Loucy (cell line): Measurements from ENCODE around the gene ME3.

Experiments used
- H2AFZ ChIP-seq: fragments of 200-600 bp; sonication (generic); 2 replicates; pipeline ENCODE4 v1.6.0; 2016; ENCODE audit warnings: antibody characterized with exemption, mild to moderate bottlenecking, low read length, moderate library complexity
- H3F3A ChIP-seq: fragments of 200-600 bp; 2 replicates; pipeline ENCODE4 v1.6.0; 2016; ENCODE audit warnings: antibody characterized with exemption, low read depth, mild to moderate bottlenecking
- H3K27me3 ChIP-seq: fragments of 200-600 bp; sonication (generic); 2 replicates; pipeline ENCODE4 v1.6.1; 2014; ENCODE audit warnings: low read length, mild to moderate bottlenecking; ENCODE audit not compliant: insufficient read depth, poor library complexity, severe bottlenecking
- H3K36me3 ChIP-seq: fragments of 200-600 bp; sonication (generic); 2 replicates; pipeline ENCODE4 v1.6.1; 2016; ENCODE audit warnings: low read length; ENCODE audit not compliant: insufficient read depth
- H3K4me1 ChIP-seq: fragments of 200-600 bp; sonication (generic); 2 replicates; pipeline ENCODE4 v1.5.1; 2014; ENCODE audit warnings: low read length, mild to moderate bottlenecking; ENCODE audit not compliant: insufficient read depth, poor library complexity, severe bottlenecking
- H3K4me2 ChIP-seq: fragments of 200-600 bp; sonication (generic); 2 replicates; pipeline ENCODE4 v1.6.0; 2014; ENCODE audit warnings: antibody characterized with exemption, low read length, low read depth, mild to moderate bottlenecking; ENCODE audit not compliant: poor library complexity, severe bottlenecking
- H3K4me3 ChIP-seq: fragments of 200-600 bp; sonication (generic); 2 replicates; pipeline ENCODE4 v1.5.1; 2014; ENCODE audit warnings: low read length, mild to moderate bottlenecking, mixed read lengths; ENCODE audit not compliant: poor library complexity, severe bottlenecking
- H3K79me2 ChIP-seq: fragments of 200-600 bp; sonication (generic); 2 replicates; pipeline ENCODE4 v1.6.1; 2014; ENCODE audit warnings: low read length; ENCODE audit not compliant: insufficient read depth
- H3K9ac ChIP-seq: fragments of 200-600 bp; sonication (generic); 2 replicates; pipeline ENCODE4 v1.6.0; 2014; ENCODE audit warnings: mild to moderate bottlenecking, low read depth, low read length, moderate library complexity; ENCODE audit not compliant: poor library complexity, severe bottlenecking
- H3K9me2 ChIP-seq: fragments of 200-600 bp; sonication (generic); replicated peaks from 2 replicates; pipeline ENCODE4 v1.6.1; 2016; ENCODE audit warnings: low read depth, low read length, mixed read lengths
- H3K9me3 ChIP-seq: fragments of 200-600 bp; sonication (generic); 2 replicates; pipeline ENCODE4 v1.6.1; 2014; ENCODE audit warnings: mild to moderate bottlenecking, antibody characterized with exemption, low read length, low read depth; ENCODE audit not compliant: insufficient read depth
- H4K20me1 ChIP-seq: fragments of 200-600 bp; sonication (generic); 2 replicates; pipeline ENCODE4 v1.6.0; 2014; ENCODE audit warnings: antibody characterized with exemption, low read length, mild to moderate bottlenecking; ENCODE audit not compliant: insufficient read depth, poor library complexity, severe bottlenecking
- CTCF ChIP-seq: fragments of 200-600 bp; sonication (generic); conservative IDR thresholded peaks from 2 replicates; pipeline ENCODE4 v1.5.1; 2014; ENCODE audit warnings: mild to moderate bottlenecking, antibody characterized with exemption, low read length
- EZH2phosphoT487 ChIP-seq: fragments of 200-600 bp; IDR thresholded peaks from 2 replicates; pipeline ENCODE4 v1.6.1; 2018; ENCODE audit warnings: antibody characterized with exemption, mild to moderate bottlenecking, moderate library complexity, borderline replicate concordance

ME3 gene

DNA sequence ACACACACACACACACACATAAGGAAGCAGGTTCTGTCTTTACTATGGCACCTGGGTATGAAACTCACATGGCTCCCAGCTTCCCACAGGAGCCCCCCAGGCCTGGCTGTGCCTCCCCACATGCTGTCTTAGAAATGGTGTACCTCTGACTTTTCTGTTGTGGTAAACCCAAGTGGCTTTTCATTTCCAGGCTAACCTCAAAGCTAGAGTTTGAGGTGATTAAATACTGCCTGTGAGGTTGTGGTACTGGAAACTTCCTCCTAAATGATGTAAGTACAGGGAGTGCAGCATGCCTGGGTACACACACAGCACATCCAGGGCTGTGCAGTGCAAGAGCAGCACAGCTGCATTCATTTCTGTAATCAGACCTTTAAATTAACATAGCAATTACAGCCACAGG, 34.4 kb downstream of the ME3 start:
- peaks cover 64% of the 10 kb centered on the region for H3K27me3 ChIP-seq
- no peaks in the 10 kb centered on the region for H3F3A ChIP-seq
- no peaks in the 10 kb centered on the region for H3K36me3 ChIP-seq
- H3K9me3 ChIP-seq = no peaks in the 10 kb centered on the region
- peaks cover 17% of the 10 kb centered on the region for H4K20me1 ChIP-seq
- TF ChIP-seq CTCF (no peak), EZH2phosphoT487 (peak; percentile 61)
- H3K9me2 ChIP-seq = no peaks in the 10 kb centered on the region
- no peaks in the 10 kb centered on the region for H3K79me2 ChIP-seq
- H3K4me3 ChIP-seq = no peak overlapping the region
- H3K9ac ChIP-seq = no peak overlapping the region
- H3K4me1 ChIP-seq = peaks cover 13% of the 10 kb centered on the region
- H2AFZ ChIP-seq = no peak overlapping the region
- H3K4me2 ChIP-seq = no peak overlapping the region

GRCh38 chr11:86636275-86636674, 36.1 kb downstream of the ME3 start:
- H3K9me3 ChIP-seq = no peaks in the 10 kb centered on the region
- H3K9me2 ChIP-seq = no peaks in the 10 kb centered on the region
- no peak overlapping the region for H3K9ac ChIP-seq
- TF ChIP-seq EZH2phosphoT487 (no peak), CTCF (no peak)
- peaks cover 17% of the 10 kb centered on the region for H4K20me1 ChIP-seq
- H3K4me1 ChIP-seq = peaks cover 15% of the 10 kb centered on the region
- no peaks in the 10 kb centered on the region for H3K36me3 ChIP-seq
- no peaks in the 10 kb centered on the region for H3K79me2 ChIP-seq
- no peaks in the 10 kb centered on the region for H3F3A ChIP-seq
- H3K4me2 ChIP-seq = no peak overlapping the region
- H3K27me3 ChIP-seq = peaks cover 54% of the 10 kb centered on the region
- no peak overlapping the region for H3K4me3 ChIP-seq
- no peak overlapping the region for H2AFZ ChIP-seq

GRCh38 chr11:86632499-86633269, 39.7 kb downstream of the ME3 start:
- TF ChIP-seq EZH2phosphoT487 (no peak), CTCF (peak; percentile 65)
- peaks cover 12% of the 10 kb centered on the region for H3K4me1 ChIP-seq
- peaks cover 11% of the 10 kb centered on the region for H4K20me1 ChIP-seq
- no peak overlapping the region for H3K4me3 ChIP-seq
- H3K27me3 ChIP-seq = peaks cover 31% of the 10 kb centered on the region
- H3K9ac ChIP-seq = no peak overlapping the region
- H3K4me2 ChIP-seq = no peak overlapping the region
- H3K79me2 ChIP-seq = no peaks in the 10 kb centered on the region
- H3K9me3 ChIP-seq = no peaks in the 10 kb centered on the region
- no peaks in the 10 kb centered on the region for H3K9me2 ChIP-seq
- H3F3A ChIP-seq = no peaks in the 10 kb centered on the region
- H3K36me3 ChIP-seq = no peaks in the 10 kb centered on the region
- H2AFZ ChIP-seq = no peak overlapping the region
